HCT116 (cell line): ENCODE results near the gene MGST1. TPM values are rescaled to one million over a fixed set of nuclear protein-coding genes. Genes with fewer than 3 reads are reported as not detected.

Source experiments
- ATAC-seq: fragments of 200-7000 bp; cut with Tn5 transposase; 2 replicates; pipeline ENCODE4 v1.9.1; 2020; ENCODE audit warnings: mild to moderate bottlenecking, moderate library complexity
- BruUV-seq: library from RNA; stranded (reverse); fragments of 400-500 nt; replicated peaks from 2 replicates; lab custom pipeline; 2021; lab: Mats Ljungman, UMichigan
- CTCF ChIA-PET: fragments of 300-600 bp; sonication (Branson Sonifier 250); formaldehyde crosslinking; loops from one replicate; lab custom pipeline; 2021; ENCODE audit warnings: antibody characterized with exemption; lab: Charles Lee
- POLR2A ChIA-PET: fragments of 300-600, 350-600 bp; sonication (Branson Sonifier 250); formaldehyde crosslinking; loops from one replicate; lab custom pipeline; 2021; ENCODE audit warnings: antibody characterized with exemption; lab: Charles Lee
- RAD21 ChIA-PET, 2 experiments: fragments of 300-600 bp; sonication (Branson Sonifier 250); formaldehyde crosslinking; loops; one replicate each; lab custom pipeline; 2023; ENCODE audit warnings: low total read pairs in 2 of 2; ENCODE audit not compliant: uncharacterized antibody in 2 of 2, unreplicated experiment in 2 of 2, low non-redundant PET in 1 of 2; lab: Charles Lee
- DNase-seq: peaks from one replicate; pipeline ENCODE4 v3.0.0-alpha.2; 2010; ENCODE audit warnings: low read depth, low spot score
- H2AFZ ChIP-seq: fragments of 200-600 bp; shearing (Covaris generic), sonication (generic); 2 replicates; pipeline ENCODE4 v1.6.1; 2017; ENCODE audit warnings: low read depth, mixed run types, mixed read lengths, antibody characterized with exemption, low read length; ENCODE audit not compliant: poor library complexity, severe bottlenecking
- H3K27ac ChIP-seq: 2 replicates; pipeline ENCODE4 v1.5.1; 2012; ENCODE audit warnings: low read depth, low read length
- H3K27me3 ChIP-seq: fragments of 200-600 bp; sonication (generic); 2 replicates; pipeline ENCODE4 v1.6.1; 2016; ENCODE audit warnings: mixed run types, low read length, mixed read lengths; ENCODE audit not compliant: insufficient read depth
- H3K36me3 ChIP-seq, 2 experiments: fragments of 200-500 bp in 1 of 2; fragments of 200-600 bp in 1 of 2; sonication (Bioruptor generic) in 1 of 2; sonication (generic) in 1 of 2; 2 replicates each; pipeline versions ENCODE4 v1.5.1 to v1.6.1; 2014 to 2016; ENCODE audit warnings: low read length in 2 of 2, inconsistent platforms in 1 of 2, mixed read lengths in 1 of 2, mixed run types in 1 of 2; ENCODE audit not compliant: insufficient read depth in 2 of 2, control insufficient read depth in 1 of 2
- H3K4me1 ChIP-seq, 2 experiments: fragments of 200-600 bp in 1 of 2; sonication (generic) in 1 of 2; 2 replicates each; pipeline versions ENCODE4 v1.5.1 to v1.6.1; 2012 to 2017; ENCODE audit warnings: low read length in 2 of 2, inconsistent platforms in 1 of 2, mild to moderate bottlenecking in 1 of 2, mixed read lengths in 1 of 2, mixed run types in 1 of 2, moderate library complexity in 1 of 2; ENCODE audit not compliant: insufficient read depth in 2 of 2, control insufficient read depth in 1 of 2
- H3K4me2 ChIP-seq: fragments of 200-600 bp; sonication (generic); 2 replicates; pipeline ENCODE4 v1.6.1; 2017; ENCODE audit warnings: mixed run types, low read length, mixed read lengths
- H3K4me3 ChIP-seq, 2 experiments: fragments of 200-600 bp in 1 of 2; sonication (generic) in 1 of 2; replicated peaks in 1 of 2; 2 replicates each; pipeline ENCODE4 v1.5.1; 2011 to 2016; ENCODE audit warnings: low read length in 2 of 2, control low read depth in 1 of 2, low read depth in 1 of 2, mild to moderate bottlenecking in 1 of 2, mixed read lengths in 1 of 2, mixed run types in 1 of 2
- H3K79me2 ChIP-seq: fragments of 200-600 bp; sonication (generic); 2 replicates; pipeline ENCODE4 v1.6.1; 2017; ENCODE audit warnings: mild to moderate bottlenecking, mixed run types, low read length, moderate library complexity, mixed read lengths; ENCODE audit not compliant: insufficient read depth
- H3K9ac ChIP-seq: fragments of 200-600 bp; sonication (generic); 2 replicates; pipeline ENCODE4 v1.6.1; 2016; ENCODE audit warnings: low read length, mixed read lengths
- H3K9me2 ChIP-seq: fragments of 200-600 bp; sonication (generic), shearing (Covaris generic); 2 replicates; pipeline ENCODE4 v1.6.1; 2017; ENCODE audit warnings: mixed run types, mild to moderate bottlenecking, moderate library complexity; ENCODE audit not compliant: insufficient read depth
- H3K9me3 ChIP-seq, 2 experiments: fragments of 200-500 bp in 1 of 2; fragments of 200-600 bp in 1 of 2; sonication (Bioruptor generic) in 1 of 2; sonication (generic) in 1 of 2; 2 replicates each; pipeline ENCODE4 v1.6.1; 2014 to 2017; ENCODE audit warnings: low read length in 2 of 2, mixed read lengths in 2 of 2, inconsistent platforms in 1 of 2, low read depth in 1 of 2, mild to moderate bottlenecking in 1 of 2, mixed run types in 1 of 2, moderate library complexity in 1 of 2; ENCODE audit not compliant: control insufficient read depth in 1 of 2, insufficient read depth in 1 of 2
- H4K20me1 ChIP-seq: fragments of 200-600 bp; sonication (generic), shearing (Covaris generic); 2 replicates; pipeline ENCODE4 v1.6.1; 2017; ENCODE audit warnings: mixed run types, mild to moderate bottlenecking, moderate library complexity; ENCODE audit not compliant: insufficient read depth
- CEBPB ChIP-seq: IDR thresholded peaks from 2 replicates; pipeline ENCODE4 v1.6.1; 2012; ENCODE audit warnings: low read depth
- EGR1 ChIP-seq: IDR thresholded peaks from 2 replicates; pipeline ENCODE4 v1.6.1; 2012; ENCODE audit warnings: low read depth
- ELF1 ChIP-seq: IDR thresholded peaks from 2 replicates; pipeline ENCODE4 v1.6.1; 2012; ENCODE audit warnings: low read depth, borderline replicate concordance
- EZH2 ChIP-seq: fragments of 200-600 bp; sonication (generic); IDR thresholded peaks from 2 replicates; pipeline ENCODE4 v1.6.1; 2017; ENCODE audit warnings: antibody characterized with exemption, mixed run types
- EZH2phosphoT487 ChIP-seq: fragments of 200-600 bp; IDR thresholded peaks from 2 replicates; pipeline ENCODE4 v1.6.1; 2018; ENCODE audit warnings: antibody characterized with exemption, borderline replicate concordance
- FOSL1 ChIP-seq: IDR thresholded peaks from 2 replicates; pipeline ENCODE4 v1.6.1; 2012; ENCODE audit warnings: low read depth
- POLR2AphosphoS5 ChIP-seq: IDR thresholded peaks from 2 replicates; pipeline ENCODE4 v1.6.1; 2011; ENCODE audit warnings: mild to moderate bottlenecking, low read depth, low read length, moderate library complexity
- REST ChIP-seq: IDR thresholded peaks from 2 replicates; pipeline ENCODE4 v1.6.1; 2012; ENCODE audit warnings: low read depth
- SIN3A ChIP-seq: IDR thresholded peaks from 2 replicates; pipeline ENCODE4 v1.6.1; 2012; ENCODE audit warnings: low read depth
- SP1 ChIP-seq: IDR thresholded peaks from 2 replicates; pipeline ENCODE4 v1.6.1; 2012; ENCODE audit warnings: low read depth
- SRF ChIP-seq: IDR thresholded peaks from 2 replicates; pipeline ENCODE4 v1.6.1; 2012; ENCODE audit warnings: low read depth
- YY1 ChIP-seq: IDR thresholded peaks from 2 replicates; pipeline ENCODE4 v1.6.1; 2011; ENCODE audit warnings: low read length, low read depth, moderate library complexity, mild to moderate bottlenecking; ENCODE audit not compliant: insufficient replicate concordance; ENCODE audit errors: extremely low read depth
- ZFX ChIP-seq: fragments of 450-650 bp; IDR thresholded peaks from 2 replicates; pipeline ENCODE4 v1.6.1; 2017
- ZNF274 ChIP-seq: fragments of 200-500 bp; sonication (Bioruptor generic); IDR thresholded peaks from 2 replicates; pipeline ENCODE4 v1.6.1; 2014; ENCODE audit warnings: mild to moderate bottlenecking, low read depth, low read length, inconsistent platforms
- intact Hi-C: fragments of 100-400 bp; cut with micrococcal nuclease; formaldehyde crosslinking; loops from 2 replicates; pipeline ENCODE4 v1.10.0; 2022
- total RNA-seq: library from RNA; stranded (reverse); gene quantifications from one replicate; pipeline ENCODE4 v1.2.1, GENCODE V29; 2021; ENCODE audit not compliant: unreplicated experiment
- TF ChIP-seq, protein P1 (sequence below): IDR thresholded peaks from 2 replicates; pipeline ENCODE4 v1.6.1; 2012
- TF ChIP-seq, protein P2 (sequence below): IDR thresholded peaks from 2 replicates; pipeline ENCODE4 v1.6.1; 2012
- TF ChIP-seq, protein P3 (sequence below), 3 experiments: fragments of 200-600 bp in 1 of 3; sonication (generic) in 1 of 3; IDR thresholded peaks in 2 of 3; conservative IDR thresholded peaks in 1 of 3; 2 replicates each; pipeline ENCODE4 v1.5.1; 2012 to 2017; ENCODE audit warnings: low read depth in 2 of 3, low read length in 2 of 3, antibody characterized with exemption in 1 of 3, borderline replicate concordance in 1 of 3, control low read depth in 1 of 3, mild to moderate bottlenecking in 1 of 3, mixed read lengths in 1 of 3, mixed run types in 1 of 3, moderate library complexity in 1 of 3; ENCODE audit not compliant: insufficient read depth in 1 of 3
- TF ChIP-seq, protein P4 (sequence below): IDR thresholded peaks from 2 replicates; pipeline ENCODE4 v1.6.1; 2011; ENCODE audit warnings: mild to moderate bottlenecking, low read length, moderate library complexity; ENCODE audit not compliant: insufficient replicate concordance; ENCODE audit errors: extremely low read depth

The MGST1 gene
- total RNA-seq, 1 experiment from 2014 or later = 111 TPM

DNA sequence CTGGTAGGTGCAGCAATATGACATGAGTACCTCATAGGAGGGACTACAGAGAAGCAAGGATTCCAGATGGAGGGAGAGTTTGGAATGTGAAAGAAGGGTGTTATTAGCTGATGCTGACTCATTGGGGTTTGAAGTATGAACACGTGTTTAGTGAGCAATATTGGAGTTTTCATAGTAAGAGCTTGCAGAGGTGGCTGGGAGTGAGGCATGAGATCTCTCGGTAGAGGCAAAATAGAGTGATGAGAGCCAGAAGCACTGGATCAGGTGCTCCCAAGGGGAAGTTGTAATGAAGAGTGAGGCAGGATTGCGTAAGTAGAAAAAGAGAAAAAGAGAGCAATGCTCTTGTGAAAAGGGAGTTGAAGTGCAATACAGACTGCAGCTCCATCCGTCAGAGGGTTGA lies 42.1 kb downstream of the MGST1 start:
- no peaks in the 10 kb centered on the region for H3K79me2 ChIP-seq
- no peak overlapping the region for H3K4me2 ChIP-seq
- no peak overlapping the region for H3K4me3 ChIP-seq
- no peak for DNase-seq
- BruUV-seq = no TSS peak
- H3K27ac ChIP-seq = no peak overlapping the region
- H3K36me3 ChIP-seq = no peaks in the 10 kb centered on the region
- H3K9me3 ChIP-seq = peaks cover 0 to 4% of the 10 kb centered on the region in 2 experiments; a peak in 1 of 4 replicates
- no peak for ATAC-seq
- CTCF ChIA-PET = no interaction called here
- H3K4me1 ChIP-seq = peaks cover 0 to 5% of the 10 kb centered on the region in 2 experiments; a peak in 2 of 4 replicates
- RAD21 ChIA-PET = no interaction called here
- intact Hi-C loops = loop anchor here (5.0 kb wide), 2 partner anchors 1253 to 1603 kb away; no protein-coding TSS in a partner anchor
- no peaks in the 10 kb centered on the region for H4K20me1 ChIP-seq
- TF ChIP-seq SP1 = no peak
- TF ChIP-seq, protein P1, sequence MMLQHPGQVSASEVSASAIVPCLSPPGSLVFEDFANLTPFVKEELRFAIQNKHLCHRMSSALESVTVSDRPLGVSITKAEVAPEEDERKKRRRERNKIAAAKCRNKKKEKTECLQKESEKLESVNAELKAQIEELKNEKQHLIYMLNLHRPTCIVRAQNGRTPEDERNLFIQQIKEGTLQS = no peak
- TF ChIP-seq POLR2AphosphoS5 = no peak
- TF ChIP-seq, protein P2, sequence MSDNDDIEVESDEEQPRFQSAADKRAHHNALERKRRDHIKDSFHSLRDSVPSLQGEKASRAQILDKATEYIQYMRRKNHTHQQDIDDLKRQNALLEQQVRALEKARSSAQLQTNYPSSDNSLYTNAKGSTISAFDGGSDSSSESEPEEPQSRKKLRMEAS = no peak
- no peak for TF ChIP-seq ZNF274
- no peak for TF ChIP-seq EZH2
- no peak for TF ChIP-seq CEBPB
- TF ChIP-seq ELF1 = no peak
- TF ChIP-seq FOSL1 = no peak
- no peak for TF ChIP-seq REST
- TF ChIP-seq, protein P3, sequence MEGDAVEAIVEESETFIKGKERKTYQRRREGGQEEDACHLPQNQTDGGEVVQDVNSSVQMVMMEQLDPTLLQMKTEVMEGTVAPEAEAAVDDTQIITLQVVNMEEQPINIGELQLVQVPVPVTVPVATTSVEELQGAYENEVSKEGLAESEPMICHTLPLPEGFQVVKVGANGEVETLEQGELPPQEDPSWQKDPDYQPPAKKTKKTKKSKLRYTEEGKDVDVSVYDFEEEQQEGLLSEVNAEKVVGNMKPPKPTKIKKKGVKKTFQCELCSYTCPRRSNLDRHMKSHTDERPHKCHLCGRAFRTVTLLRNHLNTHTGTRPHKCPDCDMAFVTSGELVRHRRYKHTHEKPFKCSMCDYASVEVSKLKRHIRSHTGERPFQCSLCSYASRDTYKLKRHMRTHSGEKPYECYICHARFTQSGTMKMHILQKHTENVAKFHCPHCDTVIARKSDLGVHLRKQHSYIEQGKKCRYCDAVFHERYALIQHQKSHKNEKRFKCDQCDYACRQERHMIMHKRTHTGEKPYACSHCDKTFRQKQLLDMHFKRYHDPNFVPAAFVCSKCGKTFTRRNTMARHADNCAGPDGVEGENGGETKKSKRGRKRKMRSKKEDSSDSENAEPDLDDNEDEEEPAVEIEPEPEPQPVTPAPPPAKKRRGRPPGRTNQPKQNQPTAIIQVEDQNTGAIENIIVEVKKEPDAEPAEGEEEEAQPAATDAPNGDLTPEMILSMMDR (IDR thresholded peaks at IDR 0.05 in 2 of 3, conservative IDR thresholded peaks at IDR 0.05 in 1 of 3; ENCODE audit: borderline replicate concordance in 1 of 3, insufficient read depth in 1 of 3, low read depth in 2 of 3, low read length in 2 of 3) = no peak
- no peak for TF ChIP-seq EGR1
- TF ChIP-seq SIN3A = no peak
- TF ChIP-seq SRF = no peak
- TF ChIP-seq ZFX = no peak
- TF ChIP-seq, protein P4, sequence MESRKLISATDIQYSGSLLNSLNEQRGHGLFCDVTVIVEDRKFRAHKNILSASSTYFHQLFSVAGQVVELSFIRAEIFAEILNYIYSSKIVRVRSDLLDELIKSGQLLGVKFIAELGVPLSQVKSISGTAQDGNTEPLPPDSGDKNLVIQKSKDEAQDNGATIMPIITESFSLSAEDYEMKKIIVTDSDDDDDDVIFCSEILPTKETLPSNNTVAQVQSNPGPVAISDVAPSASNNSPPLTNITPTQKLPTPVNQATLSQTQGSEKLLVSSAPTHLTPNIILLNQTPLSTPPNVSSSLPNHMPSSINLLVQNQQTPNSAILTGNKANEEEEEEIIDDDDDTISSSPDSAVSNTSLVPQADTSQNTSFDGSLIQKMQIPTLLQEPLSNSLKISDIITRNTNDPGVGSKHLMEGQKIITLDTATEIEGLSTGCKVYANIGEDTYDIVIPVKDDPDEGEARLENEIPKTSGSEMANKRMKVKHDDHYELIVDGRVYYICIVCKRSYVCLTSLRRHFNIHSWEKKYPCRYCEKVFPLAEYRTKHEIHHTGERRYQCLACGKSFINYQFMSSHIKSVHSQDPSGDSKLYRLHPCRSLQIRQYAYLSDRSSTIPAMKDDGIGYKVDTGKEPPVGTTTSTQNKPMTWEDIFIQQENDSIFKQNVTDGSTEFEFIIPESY = no peak
- no peak for TF ChIP-seq EZH2phosphoT487
- TF ChIP-seq YY1 = no peak
- TF ChIP-seq, all 23 proteins: peak for 0
- Histone ChIP-seq H3K9ac (no peak overlapping the region), H2AFZ (no peak overlapping the region), H3K27me3 (no peaks in the 10 kb centered on the region), H3K9me2 (no peaks in the 10 kb centered on the region)
- POLR2A ChIA-PET = no interaction called here
